ENCODE measurements around the gene ZNF462. TPM values are rescaled to one million over a fixed set of nuclear protein-coding genes. Genes with fewer than 3 reads are reported as not detected.

The ZNF462 gene, protein sequence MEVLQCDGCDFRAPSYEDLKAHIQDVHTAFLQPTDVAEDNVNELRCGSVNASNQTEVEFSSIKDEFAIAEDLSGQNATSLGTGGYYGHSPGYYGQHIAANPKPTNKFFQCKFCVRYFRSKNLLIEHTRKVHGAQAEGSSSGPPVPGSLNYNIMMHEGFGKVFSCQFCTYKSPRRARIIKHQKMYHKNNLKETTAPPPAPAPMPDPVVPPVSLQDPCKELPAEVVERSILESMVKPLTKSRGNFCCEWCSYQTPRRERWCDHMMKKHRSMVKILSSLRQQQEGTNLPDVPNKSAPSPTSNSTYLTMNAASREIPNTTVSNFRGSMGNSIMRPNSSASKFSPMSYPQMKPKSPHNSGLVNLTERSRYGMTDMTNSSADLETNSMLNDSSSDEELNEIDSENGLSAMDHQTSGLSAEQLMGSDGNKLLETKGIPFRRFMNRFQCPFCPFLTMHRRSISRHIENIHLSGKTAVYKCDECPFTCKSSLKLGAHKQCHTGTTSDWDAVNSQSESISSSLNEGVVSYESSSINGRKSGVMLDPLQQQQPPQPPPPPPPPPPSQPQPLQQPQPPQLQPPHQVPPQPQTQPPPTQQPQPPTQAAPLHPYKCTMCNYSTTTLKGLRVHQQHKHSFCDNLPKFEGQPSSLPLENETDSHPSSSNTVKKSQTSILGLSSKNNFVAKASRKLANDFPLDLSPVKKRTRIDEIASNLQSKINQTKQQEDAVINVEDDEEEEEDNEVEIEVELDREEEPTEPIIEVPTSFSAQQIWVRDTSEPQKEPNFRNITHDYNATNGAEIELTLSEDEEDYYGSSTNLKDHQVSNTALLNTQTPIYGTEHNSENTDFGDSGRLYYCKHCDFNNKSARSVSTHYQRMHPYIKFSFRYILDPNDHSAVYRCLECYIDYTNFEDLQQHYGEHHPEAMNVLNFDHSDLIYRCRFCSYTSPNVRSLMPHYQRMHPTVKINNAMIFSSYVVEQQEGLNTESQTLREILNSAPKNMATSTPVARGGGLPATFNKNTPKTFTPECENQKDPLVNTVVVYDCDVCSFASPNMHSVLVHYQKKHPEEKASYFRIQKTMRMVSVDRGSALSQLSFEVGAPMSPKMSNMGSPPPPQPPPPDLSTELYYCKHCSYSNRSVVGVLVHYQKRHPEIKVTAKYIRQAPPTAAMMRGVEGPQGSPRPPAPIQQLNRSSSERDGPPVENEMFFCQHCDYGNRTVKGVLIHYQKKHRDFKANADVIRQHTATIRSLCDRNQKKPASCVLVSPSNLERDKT (N-terminal part only)
- total RNA-seq = under 1 TPM; 0.19 to 0.34 (median 0.25) TPM

DNA sequence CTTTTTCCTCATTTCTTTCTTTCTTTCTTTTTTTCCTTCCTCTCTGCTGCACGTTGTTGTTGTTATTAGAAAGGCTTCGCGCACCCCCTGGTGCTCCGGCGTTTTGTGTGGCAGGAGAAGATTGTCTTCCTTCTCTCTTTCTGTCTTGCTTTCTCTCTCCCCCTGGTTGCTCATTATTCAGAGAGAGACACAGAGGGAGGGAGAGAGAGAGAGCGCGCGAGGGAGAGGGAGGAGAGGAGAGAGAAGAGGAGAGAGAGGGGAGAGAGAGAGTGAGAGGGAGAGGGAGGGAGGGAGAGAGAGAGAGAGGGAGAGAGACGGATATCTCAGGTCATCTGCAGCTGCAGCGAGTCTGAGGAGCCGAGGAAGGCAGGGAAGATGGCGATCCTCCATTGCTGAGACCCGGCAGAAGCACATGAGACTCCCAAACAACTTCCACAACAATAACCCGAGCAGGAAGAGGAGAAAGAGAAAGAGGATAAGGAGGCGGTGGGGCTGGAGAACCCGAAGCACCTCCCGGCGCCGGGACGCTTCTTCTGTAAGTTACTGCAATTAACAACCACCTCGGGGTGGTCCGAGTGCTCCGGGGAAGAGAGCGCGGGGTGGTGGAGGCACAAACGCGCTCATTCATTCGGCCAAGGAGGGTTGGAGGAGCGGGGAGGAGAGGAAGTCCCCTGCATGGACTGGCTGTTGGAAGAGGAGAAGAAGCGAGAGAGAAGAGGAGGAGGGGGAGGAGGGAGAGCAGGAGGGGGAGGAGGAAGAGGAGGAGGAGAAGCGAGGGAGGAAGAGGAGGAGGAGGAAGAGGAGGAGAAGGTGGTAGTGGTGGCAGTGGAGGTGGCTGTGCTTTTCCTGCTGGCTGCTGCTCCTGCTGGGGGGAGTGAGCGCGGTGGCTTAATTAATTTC lies at the start of gene ZNF462:
ZNF462 (plus strand) TSS at position 346 of the 900 bp plus-strand sequence. CDS start 60,218 bp downstream, outside the sequence.
- DNase-seq (no peak), ATAC-seq (peak; percentile 14 to 39)
- Mint-ChIP-seq H3K4me3 (peak within 1 kb of the TSS; percentile 70), H3K4me1 (ENCODE audit: low read depth) (peaks cover 12% of the 10 kb centered on the region), H3K27me3 (ENCODE audit: low read depth) (peaks cover 69% of the 10 kb centered on the region), H3K9me3 (no peaks in the 10 kb centered on the region), H3K36me3 (ENCODE audit: insufficient read depth) (no peaks in the 10 kb centered on the region)

DNA sequence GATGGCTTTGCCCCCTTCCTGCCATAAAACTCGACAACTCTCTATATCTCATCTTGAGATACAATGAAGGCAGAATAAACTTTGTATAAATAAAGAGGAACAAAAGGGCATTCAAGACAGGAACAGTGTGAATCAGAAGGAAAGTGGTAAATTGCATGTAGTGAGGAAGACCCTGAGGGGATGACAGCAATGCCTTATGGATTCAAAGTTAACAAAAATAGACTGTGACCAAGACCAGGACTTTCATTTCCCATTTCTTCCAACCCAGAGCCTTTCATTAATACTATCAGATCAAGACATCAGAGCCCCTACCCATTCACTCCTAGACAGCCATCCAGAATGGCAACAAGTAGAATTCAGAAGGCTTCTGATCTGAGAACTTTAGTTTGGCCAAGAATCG lies 46.4 kb upstream of the ZNF462 start:
- peaks cover 6% of the 10 kb centered on the region for H3K9me3 Mint-ChIP-seq
- H3K27me3 Mint-ChIP-seq (ENCODE audit: low read depth) = no peaks in the 10 kb centered on the region
- H3K4me3 Mint-ChIP-seq = no peak overlapping the region
- DNase-seq = no peak
- H3K36me3 Mint-ChIP-seq (ENCODE audit: insufficient read depth) = no peaks in the 10 kb centered on the region
- ATAC-seq = no peak
- H3K4me1 Mint-ChIP-seq (ENCODE audit: low read depth) = no peaks in the 10 kb centered on the region

DNA sequence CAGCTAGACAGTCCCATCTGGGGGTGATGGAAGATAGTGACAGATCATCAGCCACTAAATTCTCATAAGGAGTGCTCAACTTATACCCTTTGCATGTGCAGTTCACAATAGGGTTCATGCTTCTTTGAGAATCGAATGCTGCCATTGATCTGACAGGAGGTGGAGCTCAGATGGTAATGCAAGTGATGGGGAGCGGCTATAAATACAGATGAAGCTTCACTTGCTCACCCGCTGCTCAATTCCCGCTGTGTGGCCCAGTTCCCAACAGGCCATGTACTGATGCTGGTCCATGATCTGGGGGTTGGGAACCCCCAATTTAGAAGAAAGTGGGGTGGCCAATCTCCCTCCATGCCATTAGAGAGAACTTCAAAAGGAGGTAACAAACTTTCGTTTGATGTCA lies 44.9 kb upstream of the ZNF462 start:
- H3K4me3 Mint-ChIP-seq = no peak overlapping the region

DNA sequence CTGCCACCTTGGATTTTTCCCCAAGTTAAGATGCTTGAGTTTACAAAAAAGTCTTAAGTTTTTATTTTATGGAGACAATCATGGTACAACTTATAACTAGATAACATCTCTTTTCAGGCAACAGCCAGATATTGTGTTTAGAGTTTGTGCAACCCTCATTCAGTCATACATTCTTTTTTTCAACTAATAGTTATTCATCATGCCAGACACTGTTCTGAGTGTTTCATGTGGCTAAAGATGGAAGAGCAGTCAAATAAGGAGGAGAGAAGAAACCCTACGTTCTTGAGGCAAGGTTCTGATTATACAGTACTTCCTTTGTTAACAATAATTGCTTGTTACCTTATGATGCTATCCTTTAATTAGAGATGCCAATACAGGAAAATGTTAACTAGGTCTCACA lies 42.1 kb upstream of the ZNF462 start:
- Mint-ChIP-seq H3K36me3 (ENCODE audit: insufficient read depth) (no peaks in the 10 kb centered on the region), H3K4me3 (no peak overlapping the region), H3K4me1 (ENCODE audit: low read depth) (no peaks in the 10 kb centered on the region), H3K9me3 (peaks cover 4% of the 10 kb centered on the region), H3K27me3 (ENCODE audit: low read depth) (no peaks in the 10 kb centered on the region)
- ATAC-seq (no peak), DNase-seq (no peak)

More for the DNA sequence above, 44.9 kb upstream of the ZNF462 start:
- H3K4me1 Mint-ChIP-seq (ENCODE audit: low read depth) = no peaks in the 10 kb centered on the region
- DNase-seq (no peak), ATAC-seq (no peak)
- H3K36me3 Mint-ChIP-seq (ENCODE audit: insufficient read depth) = no peaks in the 10 kb centered on the region
- no peaks in the 10 kb centered on the region for H3K27me3 Mint-ChIP-seq (ENCODE audit: low read depth)
- H3K9me3 Mint-ChIP-seq = no peaks in the 10 kb centered on the region

DNA sequence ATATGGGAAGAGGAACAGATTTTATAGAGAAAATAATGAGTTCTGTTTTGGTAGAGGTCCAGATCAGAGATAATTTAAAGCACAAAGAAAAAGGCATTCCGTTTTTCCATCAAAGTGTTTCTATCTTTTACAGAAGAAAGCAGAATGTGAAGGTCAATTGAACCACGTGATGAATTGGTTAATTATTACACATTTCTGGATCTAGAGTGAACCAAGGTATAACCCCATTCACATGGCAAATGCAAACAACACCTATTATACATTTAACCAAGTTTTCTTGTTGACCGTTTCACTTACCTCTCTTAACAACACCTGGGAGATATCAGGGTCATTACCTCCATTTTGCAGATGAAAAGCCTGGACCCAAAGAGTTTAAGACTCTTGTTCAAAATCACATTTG lies 34.9 kb upstream of the ZNF462 start:
- Mint-ChIP-seq H3K9me3 (peaks cover 8% of the 10 kb centered on the region), H3K36me3 (ENCODE audit: insufficient read depth) (no peaks in the 10 kb centered on the region), H3K27me3 (ENCODE audit: low read depth) (no peaks in the 10 kb centered on the region), H3K4me1 (ENCODE audit: low read depth) (no peaks in the 10 kb centered on the region), H3K4me3 (no peak overlapping the region)
- DNase-seq = no peak
- ATAC-seq = no peak

DNA sequence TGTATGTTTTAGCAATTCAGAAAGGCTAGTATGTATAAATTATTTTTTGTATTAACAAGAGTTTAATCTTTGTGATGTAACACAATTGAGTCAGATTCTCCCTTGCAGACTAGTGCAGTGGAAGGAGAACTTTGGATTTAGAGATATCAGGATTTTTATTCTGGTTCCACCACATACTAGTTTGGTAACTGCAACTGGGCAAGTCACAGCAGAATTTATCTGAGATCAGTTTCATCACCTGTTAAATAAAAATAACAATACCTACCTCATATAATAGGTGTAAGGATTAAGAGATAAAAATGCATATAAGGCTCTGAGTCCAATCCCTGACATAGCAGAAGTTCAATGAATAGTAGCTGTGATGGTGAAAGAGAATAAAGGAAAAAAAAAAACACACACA lies 34.0 kb upstream of the ZNF462 start:
- H3K27me3 Mint-ChIP-seq (ENCODE audit: low read depth) = no peaks in the 10 kb centered on the region
- DNase-seq (no peak), ATAC-seq (no peak)
- no peaks in the 10 kb centered on the region for H3K36me3 Mint-ChIP-seq (ENCODE audit: insufficient read depth)
- H3K4me1 Mint-ChIP-seq (ENCODE audit: low read depth) = no peaks in the 10 kb centered on the region
- peaks cover 12% of the 10 kb centered on the region for H3K9me3 Mint-ChIP-seq
- H3K4me3 Mint-ChIP-seq = no peak overlapping the region

DNA sequence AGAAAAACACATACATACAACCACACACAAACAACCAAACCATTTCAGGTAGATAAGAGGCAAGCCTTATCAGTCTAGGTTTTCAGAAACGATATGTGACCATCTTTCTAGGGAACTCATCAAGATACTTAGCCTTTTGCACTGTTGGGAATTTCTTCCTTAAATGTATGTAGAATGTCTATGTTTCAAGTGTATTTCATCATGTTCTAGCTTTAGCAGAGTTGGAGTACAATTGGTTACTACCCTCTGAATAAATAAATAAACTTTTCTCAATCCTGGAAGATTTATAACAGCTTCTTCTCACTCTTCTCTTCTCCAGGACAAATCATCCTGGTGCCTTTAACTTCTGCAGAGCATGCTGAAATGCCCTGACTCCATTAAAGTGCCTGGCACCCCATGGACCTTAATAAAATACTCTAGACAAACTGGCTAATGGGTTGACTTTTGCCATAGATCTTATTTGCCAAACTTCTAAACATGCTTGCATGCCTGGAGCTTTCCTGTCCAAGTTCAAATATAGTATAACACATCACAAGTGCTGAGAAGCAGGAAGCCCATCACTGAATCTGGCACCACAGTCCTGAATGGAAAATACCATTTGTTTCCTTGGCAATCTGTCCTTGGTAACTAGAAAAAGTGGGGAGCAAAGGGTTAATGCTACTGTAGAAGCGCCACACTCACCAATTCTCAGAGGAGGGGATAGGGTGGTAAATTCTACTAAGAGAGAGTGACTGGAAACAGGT lies 33.1 kb upstream of the ZNF462 start:
- Mint-ChIP-seq H3K27me3 (ENCODE audit: low read depth) (no peaks in the 10 kb centered on the region), H3K4me3 (no peak overlapping the region), H3K4me1 (ENCODE audit: low read depth) (no peaks in the 10 kb centered on the region), H3K36me3 (ENCODE audit: insufficient read depth) (no peaks in the 10 kb centered on the region), H3K9me3 (peaks cover 12% of the 10 kb centered on the region)
- ATAC-seq (no peak), DNase-seq (no peak)

DNA sequence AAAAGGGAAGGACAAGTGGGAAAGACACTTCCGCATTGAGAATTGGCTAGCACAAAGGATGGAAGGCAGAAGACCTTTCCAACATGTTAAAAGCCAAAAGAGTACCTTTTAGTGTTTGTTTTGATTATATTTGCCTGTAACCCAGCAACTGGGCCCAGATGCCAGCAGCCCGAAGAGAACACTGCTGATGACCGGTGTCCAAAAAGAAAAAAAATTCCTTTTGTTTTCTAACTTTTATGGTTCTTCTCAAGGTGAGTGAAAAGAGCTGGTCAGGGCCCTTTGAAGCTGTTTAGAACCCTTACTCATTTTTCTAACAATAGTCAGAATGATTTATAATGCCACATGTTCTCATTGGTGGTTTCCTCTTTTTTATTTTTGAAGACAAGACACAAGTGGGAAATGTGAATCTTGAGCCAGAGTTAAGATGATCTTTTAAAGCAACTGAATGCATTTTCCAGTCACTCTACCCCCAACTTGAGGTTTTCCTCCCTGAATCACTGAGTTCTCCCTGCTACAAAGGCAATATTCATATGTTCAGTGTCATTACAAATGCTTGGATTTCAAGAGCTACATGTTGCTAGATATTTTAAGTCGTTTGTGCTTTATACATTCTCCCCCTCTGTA lies 32.3 kb upstream of the ZNF462 start:
- H3K36me3 Mint-ChIP-seq (ENCODE audit: insufficient read depth) = no peaks in the 10 kb centered on the region
- no peaks in the 10 kb centered on the region for H3K4me1 Mint-ChIP-seq (ENCODE audit: low read depth)
- no peaks in the 10 kb centered on the region for H3K27me3 Mint-ChIP-seq (ENCODE audit: low read depth)
- ATAC-seq (no peak), DNase-seq (no peak)
- H3K4me3 Mint-ChIP-seq = no peak overlapping the region
- H3K9me3 Mint-ChIP-seq = peaks cover 11% of the 10 kb centered on the region

DNA sequence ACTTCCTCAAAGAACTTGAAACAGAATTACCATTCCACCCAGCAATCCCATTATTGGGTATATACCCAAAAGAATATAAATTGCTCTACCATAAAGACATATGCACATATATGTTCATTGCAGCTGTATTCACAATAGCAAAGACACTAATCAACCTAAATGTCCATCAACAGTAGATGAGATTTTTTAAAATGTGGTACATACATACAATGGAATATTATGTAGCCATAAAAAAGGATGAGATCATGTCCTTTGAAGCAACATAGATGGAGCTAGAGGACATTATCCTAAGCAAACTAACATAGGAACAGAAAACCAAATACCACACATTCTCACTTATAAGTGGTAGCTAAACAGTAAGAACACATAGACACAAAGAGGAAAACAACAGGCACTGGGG lies 28.1 kb upstream of the ZNF462 start:
- no peaks in the 10 kb centered on the region for H3K27me3 Mint-ChIP-seq (ENCODE audit: low read depth)
- DNase-seq = no peak
- no peaks in the 10 kb centered on the region for H3K4me1 Mint-ChIP-seq (ENCODE audit: low read depth)
- no peak overlapping the region for H3K4me3 Mint-ChIP-seq
- H3K9me3 Mint-ChIP-seq = peaks cover 12% of the 10 kb centered on the region
- no peaks in the 10 kb centered on the region for H3K36me3 Mint-ChIP-seq (ENCODE audit: insufficient read depth)
- no peak for ATAC-seq

DNA sequence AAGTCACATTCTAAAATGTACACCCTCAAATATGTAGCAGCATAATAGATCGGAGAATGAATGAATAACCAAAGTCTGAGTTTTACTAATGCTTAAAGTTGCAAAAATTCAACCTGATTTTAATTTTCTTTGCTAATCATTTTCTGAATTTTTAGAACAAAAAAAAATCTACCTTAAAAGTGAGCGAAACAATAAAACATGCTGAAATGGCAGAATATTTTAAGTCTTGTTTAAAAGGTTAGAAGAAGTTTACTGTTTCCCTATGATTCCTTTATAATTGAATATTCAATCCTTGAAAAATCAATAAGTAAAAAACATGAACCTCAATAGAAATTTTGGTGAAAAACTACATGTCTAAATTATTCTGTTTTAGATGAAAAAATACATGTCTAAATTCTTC lies 27.1 kb upstream of the ZNF462 start:
- H3K27me3 Mint-ChIP-seq (ENCODE audit: low read depth) = no peaks in the 10 kb centered on the region
- H3K4me3 Mint-ChIP-seq = no peak overlapping the region

DNA sequence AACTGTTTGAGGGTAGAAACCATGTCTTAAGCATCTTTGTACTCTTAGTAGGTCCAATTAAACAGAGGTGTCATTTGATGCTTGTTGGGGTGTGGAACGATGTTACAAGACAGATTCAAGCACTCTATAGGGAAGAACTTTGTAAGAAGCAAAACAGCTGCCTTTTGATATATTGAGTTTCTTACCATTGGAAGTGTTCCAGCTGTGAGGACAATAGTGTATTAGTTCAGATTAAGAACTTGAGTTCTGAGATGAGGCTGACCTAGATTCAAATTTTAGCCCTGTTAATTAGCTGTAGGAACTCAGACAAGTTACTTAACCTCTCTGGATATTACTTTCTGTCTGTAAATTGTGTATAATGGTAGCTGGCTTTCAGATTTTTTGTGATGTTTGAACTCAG lies 19.6 kb upstream of the ZNF462 start:
- Mint-ChIP-seq H3K27me3 (ENCODE audit: low read depth) (no peaks in the 10 kb centered on the region), H3K36me3 (ENCODE audit: insufficient read depth) (no peaks in the 10 kb centered on the region), H3K4me1 (ENCODE audit: low read depth) (no peaks in the 10 kb centered on the region), H3K9me3 (peaks cover 4% of the 10 kb centered on the region), H3K4me3 (no peak overlapping the region)
- ATAC-seq (no peak), DNase-seq (no peak)

More for the DNA sequence above, 27.1 kb upstream of the ZNF462 start:
- Mint-ChIP-seq H3K4me1 (ENCODE audit: low read depth) (no peaks in the 10 kb centered on the region), H3K36me3 (ENCODE audit: insufficient read depth) (no peaks in the 10 kb centered on the region), H3K9me3 (peaks cover 15% of the 10 kb centered on the region)
- DNase-seq (no peak), ATAC-seq (no peak)

DNA sequence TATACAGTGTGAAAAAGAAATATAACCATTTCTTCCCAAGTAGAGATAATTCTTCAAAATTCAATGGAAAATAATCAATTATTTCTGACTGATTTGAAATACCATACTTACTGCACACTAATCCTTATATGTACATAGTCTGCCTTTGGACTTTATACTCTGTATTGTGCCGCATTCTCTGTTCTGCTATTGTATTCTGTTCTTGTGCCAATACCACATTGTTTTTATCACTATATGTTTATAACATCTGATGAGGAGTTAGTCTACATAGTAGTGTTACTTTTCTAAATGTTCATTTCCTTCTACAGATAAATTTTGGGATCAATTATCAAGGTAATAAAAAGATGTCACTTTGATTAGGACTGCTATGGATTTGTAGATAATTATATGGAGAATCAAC lies 16.7 kb upstream of the ZNF462 start:
- no peak for ATAC-seq
- Mint-ChIP-seq H3K9me3 (no peaks in the 10 kb centered on the region), H3K4me1 (ENCODE audit: low read depth) (no peaks in the 10 kb centered on the region), H3K27me3 (ENCODE audit: low read depth) (no peaks in the 10 kb centered on the region), H3K4me3 (no peak overlapping the region), H3K36me3 (ENCODE audit: insufficient read depth) (no peaks in the 10 kb centered on the region)
- DNase-seq = no peak

DNA sequence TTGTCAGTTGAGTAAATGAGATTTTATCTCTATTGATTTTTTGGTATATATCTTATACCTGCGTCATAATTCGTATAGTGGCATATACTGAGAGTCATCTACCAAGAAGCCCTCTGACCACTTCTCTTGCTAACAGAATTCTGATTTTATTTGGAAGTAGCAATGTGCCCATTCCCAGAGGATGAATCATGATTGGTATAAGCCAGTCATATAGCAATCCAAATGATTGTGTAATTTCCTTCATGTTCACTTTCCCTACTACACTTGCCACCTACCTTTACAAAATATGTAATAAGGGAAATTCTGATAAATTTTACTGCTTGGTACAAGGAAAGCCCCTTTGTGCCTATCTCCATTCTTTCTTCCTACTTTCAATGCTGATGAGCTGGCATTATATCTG lies 16.1 kb upstream of the ZNF462 start:
- no peaks in the 10 kb centered on the region for H3K4me1 Mint-ChIP-seq (ENCODE audit: low read depth)
- DNase-seq (no peak), ATAC-seq (no peak)
- no peaks in the 10 kb centered on the region for H3K36me3 Mint-ChIP-seq (ENCODE audit: insufficient read depth)
- H3K4me3 Mint-ChIP-seq = no peak overlapping the region
- H3K27me3 Mint-ChIP-seq (ENCODE audit: low read depth) = no peaks in the 10 kb centered on the region
- H3K9me3 Mint-ChIP-seq = no peaks in the 10 kb centered on the region

All from activated T-cell treated with anti-CD3 and anti-CD28 coated beads, Interleukin-2, amount 50 U/mL, for 4 hours (primary cell).